ENCODE data around the gene AKT3.

- no peak for TF ChIP-seq POLR2A (IDR thresholded peaks at IDR 0.05)
- TF ChIP-seq, protein P1, sequence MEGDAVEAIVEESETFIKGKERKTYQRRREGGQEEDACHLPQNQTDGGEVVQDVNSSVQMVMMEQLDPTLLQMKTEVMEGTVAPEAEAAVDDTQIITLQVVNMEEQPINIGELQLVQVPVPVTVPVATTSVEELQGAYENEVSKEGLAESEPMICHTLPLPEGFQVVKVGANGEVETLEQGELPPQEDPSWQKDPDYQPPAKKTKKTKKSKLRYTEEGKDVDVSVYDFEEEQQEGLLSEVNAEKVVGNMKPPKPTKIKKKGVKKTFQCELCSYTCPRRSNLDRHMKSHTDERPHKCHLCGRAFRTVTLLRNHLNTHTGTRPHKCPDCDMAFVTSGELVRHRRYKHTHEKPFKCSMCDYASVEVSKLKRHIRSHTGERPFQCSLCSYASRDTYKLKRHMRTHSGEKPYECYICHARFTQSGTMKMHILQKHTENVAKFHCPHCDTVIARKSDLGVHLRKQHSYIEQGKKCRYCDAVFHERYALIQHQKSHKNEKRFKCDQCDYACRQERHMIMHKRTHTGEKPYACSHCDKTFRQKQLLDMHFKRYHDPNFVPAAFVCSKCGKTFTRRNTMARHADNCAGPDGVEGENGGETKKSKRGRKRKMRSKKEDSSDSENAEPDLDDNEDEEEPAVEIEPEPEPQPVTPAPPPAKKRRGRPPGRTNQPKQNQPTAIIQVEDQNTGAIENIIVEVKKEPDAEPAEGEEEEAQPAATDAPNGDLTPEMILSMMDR (IDR thresholded peaks at IDR 0.05) = no peak
Measured at GRCh38 chr1:243596431-243597062, 253.5 kb downstream of the AKT3 start.

Data from suprapubic skin (tissue), 3 donors.